ENCODE results near the gene DOK6.

DOK6 gene

GRCh38 chr18:69680123-69680522, 279.4 kb downstream of the DOK6 start:
- CTCF ChIA-PET: interaction anchor here (1.5 kb wide), 1 partner anchor 42 kb away, joined by 3 read pairs; no protein-coding TSS in a partner anchor

GRCh38 chr18:69683176-69683575, 282.5 kb downstream of the DOK6 start:
- no peak for TF ChIP-seq CTCF (IDR thresholded peaks at IDR 0.05; ENCODE audit: control extremely low read depth, extremely low read depth, low read depth, missing control alignments)
- no peak for DNase-seq (ENCODE audit: extremely low spot score)
- ChIA-PET POLR2A (no interaction called here), CTCF (no interaction called here)

More at GRCh38 chr18:69680123-69680522, 279.4 kb downstream of the DOK6 start:
- POLR2A ChIA-PET: no interaction called here
- TF ChIP-seq CTCF (IDR thresholded peaks at IDR 0.05; ENCODE audit: control extremely low read depth, extremely low read depth, low read depth, missing control alignments): no peak
- DNase-seq (ENCODE audit: extremely low spot score): no peak

- no peak for DNase-seq (ENCODE audit: extremely low spot score)
- POLR2A ChIA-PET: interaction anchor here (0.6 kb wide), 1 partner anchor 24 kb away, joined by 3 read pairs; no protein-coding TSS in a partner anchor
- no peak for TF ChIP-seq CTCF (IDR thresholded peaks at IDR 0.05; ENCODE audit: control extremely low read depth, extremely low read depth, low read depth, missing control alignments)
- CTCF ChIA-PET: no interaction called here
Measured at GRCh38 chr18:69684789-69685188, 284.1 kb downstream of the DOK6 start.

GRCh38 chr18:69686861-69687260, 286.2 kb downstream of the DOK6 start:
- no peak for TF ChIP-seq CTCF (IDR thresholded peaks at IDR 0.05; ENCODE audit: control extremely low read depth, extremely low read depth, low read depth, missing control alignments)
- ChIA-PET POLR2A (no interaction called here), CTCF (no interaction called here)
- DNase-seq (ENCODE audit: extremely low spot score): no peak

GRCh38 chr18:69689121-69689759, 288.6 kb downstream of the DOK6 start:
- POLR2A ChIA-PET: no interaction called here
- no peak for DNase-seq (ENCODE audit: extremely low spot score)
- CTCF ChIA-PET: no interaction called here
- TF ChIP-seq CTCF (IDR thresholded peaks at IDR 0.05; ENCODE audit: control extremely low read depth, extremely low read depth, low read depth, missing control alignments): no peak

GRCh38 chr18:69691008-69691760, 290.5 kb downstream of the DOK6 start:
- CTCF ChIA-PET: no interaction called here

More at GRCh38 chr18:69691008-69691760, 290.5 kb downstream of the DOK6 start:
- no peak for TF ChIP-seq CTCF (IDR thresholded peaks at IDR 0.05; ENCODE audit: control extremely low read depth, extremely low read depth, low read depth, missing control alignments)
- no peak for DNase-seq (ENCODE audit: extremely low spot score)
- POLR2A ChIA-PET: no interaction called here
